Activated CD4-positive, CD25-positive, alpha-beta regulatory T cell treated with anti-CD3 and anti-CD28 coated beads, Interleukin-2, amount 50 U/mL, for 24 hours (primary cell): ENCODE results near the gene GIMAP7.
"Not testable (repeated sequence)": the region's sequence is repeated elsewhere in the genome, so short reads cannot be mapped to it uniquely, and the experiment has no call there.

Experiments used
- ATAC-seq, 2 donors: fragments of 150-1000 bp; cut with Tn5 transposase; one replicate each; pipeline ENCODE4 v1.10.0; 2021; ENCODE audit warnings: mild to moderate bottlenecking in 1 of 2, moderate library complexity in 1 of 2

GIMAP7 gene

GRCh38 chr7:150514748-150515222 is at the start of gene GIMAP7:
TSS of gene GIMAP7 (plus strand) at chr7:150514872. CDS start at chr7:150519975, 5,103 bp downstream.
- peak; percentile 65 to 76 for ATAC-seq

GRCh38 chr7:150464962-150465361 is 49.7 kb upstream of the GIMAP7 start:
- no peak for ATAC-seq

- no peak for ATAC-seq
These were observed 49.3 kb upstream of the GIMAP7 start for GRCh38 chr7:150465414-150465813.

GRCh38 chr7:150466477-150466876 is 48.2 kb upstream of the GIMAP7 start:
- no peak for ATAC-seq

GRCh38 chr7:150468241-150468640 is 46.4 kb upstream of the GIMAP7 start:
- ATAC-seq = peak in 1 of 2 donors; percentile 67

- ATAC-seq = no peak
These were observed 42.8 kb upstream of the GIMAP7 start for GRCh38 chr7:150471886-150472285.

GRCh38 chr7:150473902-150474301 is 40.8 kb upstream of the GIMAP7 start:
- ATAC-seq = no peak

- peak; percentile 42 to 68 for ATAC-seq
These were observed 38.4 kb upstream of the GIMAP7 start for GRCh38 chr7:150476285-150476684.

- ATAC-seq = no peak
These were observed 37.6 kb upstream of the GIMAP7 start for GRCh38 chr7:150476819-150477631.

GRCh38 chr7:150479023-150479716 is 35.5 kb upstream of the GIMAP7 start:
- ATAC-seq = peak; percentile 78 to 80

GRCh38 chr7:150481186-150481920 is 33.3 kb upstream of the GIMAP7 start:
- ATAC-seq = peak; percentile 47 to 53

GRCh38 chr7:150481922-150482321 is 32.8 kb upstream of the GIMAP7 start:
- ATAC-seq = no peak

GRCh38 chr7:150483514-150483913 is 31.2 kb upstream of the GIMAP7 start:
- not testable (repeated sequence) for ATAC-seq

- ATAC-seq = not testable (repeated sequence)
These were observed 30.6 kb upstream of the GIMAP7 start for GRCh38 chr7:150484071-150484470.

GRCh38 chr7:150487625-150488024 is 27.0 kb upstream of the GIMAP7 start:
- peak; percentile 60 to 81 for ATAC-seq

GRCh38 chr7:150489782-150490181 is 24.9 kb upstream of the GIMAP7 start:
- ATAC-seq = no peak

- ATAC-seq = not testable (repeated sequence)
These were observed 21.2 kb upstream of the GIMAP7 start for GRCh38 chr7:150493442-150493841.

- ATAC-seq = peak; percentile 43 to 58
These were observed 12.2 kb upstream of the GIMAP7 start for GRCh38 chr7:150502519-150502918.

- ATAC-seq = no peak
These were observed 11.5 kb upstream of the GIMAP7 start for GRCh38 chr7:150503155-150503554.

- peak; percentile 60 to 74 for ATAC-seq
These were observed 11.1 kb upstream of the GIMAP7 start for GRCh38 chr7:150503581-150503980.

- peak; percentile 76 to 81 for ATAC-seq
These were observed 6.6 kb upstream of the GIMAP7 start for GRCh38 chr7:150507947-150508602.

GRCh38 chr7:150511048-150511447 is 3.6 kb upstream of the GIMAP7 start:
- no peak for ATAC-seq

GRCh38 chr7:150513758-150514157 is 914 bp upstream of the GIMAP7 start:
- no peak for ATAC-seq
